Liver (tissue), 9 donors: ENCODE data around the gene SLC8A1. TPM values are rescaled to one million over a fixed set of nuclear protein-coding genes. Genes with fewer than 3 reads are reported as not detected.

Source experiments
- DNase-seq: peaks from one replicate; pipeline ENCODE4 v3.0.0-alpha.2; 2017; ENCODE audit warnings: low spot score
- H3K27ac ChIP-seq, 2 donors: one replicate each; pipeline ENCODE4 v1.7.0; 2013; ENCODE audit warnings: inconsistent platforms in 2 of 2, low read length in 2 of 2, control low read depth in 1 of 2, low read depth in 1 of 2, mild to moderate bottlenecking in 1 of 2
- H3K27me3 ChIP-seq, 4 donors: one replicate each; pipeline versions ENCODE4 v1.6.1 to v1.7.0; 2013; ENCODE audit warnings: low read length in 3 of 4, inconsistent platforms in 1 of 4, mild to moderate bottlenecking in 1 of 4, moderate library complexity in 1 of 4; ENCODE audit not compliant: control insufficient read depth in 4 of 4, insufficient read depth in 4 of 4
- H3K36me3 ChIP-seq, 4 donors: one replicate each; pipeline versions ENCODE4 v1.6.1 to v1.7.0; 2013; ENCODE audit warnings: low read length in 3 of 4, mild to moderate bottlenecking in 3 of 4, low read depth in 1 of 4, moderate library complexity in 1 of 4; ENCODE audit not compliant: control insufficient read depth in 4 of 4, insufficient read depth in 3 of 4
- H3K4me1 ChIP-seq, 4 donors: one replicate each; pipeline versions ENCODE4 v1.6.1 to v1.7.0; 2013; ENCODE audit warnings: low read length in 3 of 4, mild to moderate bottlenecking in 3 of 4, moderate library complexity in 1 of 4; ENCODE audit not compliant: control insufficient read depth in 4 of 4, insufficient read depth in 4 of 4
- H3K4me3 ChIP-seq, 3 donors: one replicate each; pipeline versions ENCODE4 v1.6.1 to v1.7.0; 2013; ENCODE audit warnings: low read length in 3 of 3, control low read depth in 1 of 3, low read depth in 1 of 3, mild to moderate bottlenecking in 1 of 3
- H3K9ac ChIP-seq, 2 donors: one replicate each; pipeline ENCODE4 v1.7.0; 2013; ENCODE audit warnings: low read length in 2 of 2, mild to moderate bottlenecking in 2 of 2, moderate library complexity in 2 of 2, control low read depth in 1 of 2, low read depth in 1 of 2
- H3K9me3 ChIP-seq, 4 donors: one replicate each; pipeline versions ENCODE4 v1.6.1 to v1.7.0; 2013; ENCODE audit warnings: low read length in 3 of 4; ENCODE audit not compliant: control insufficient read depth in 4 of 4
- EGR1 ChIP-seq, 2 donors: IDR thresholded peaks; 2 replicates each; pipeline ENCODE4 v1.6.1; 2016 to 2018; ENCODE audit warnings: antibody characterized with exemption in 2 of 2, low read depth in 2 of 2
- FOXA1 ChIP-seq: IDR thresholded peaks from 2 replicates; pipeline ENCODE4 v1.6.1; 2016; ENCODE audit warnings: antibody characterized with exemption
- FOXA2 ChIP-seq: IDR thresholded peaks from 2 replicates; pipeline ENCODE4 v1.6.1; 2016; ENCODE audit warnings: antibody characterized with exemption
- GABPA ChIP-seq, 2 donors: IDR thresholded peaks in 1 of 2; conservative IDR thresholded peaks in 1 of 2; 2 replicates each; pipeline ENCODE4 v1.6.1; 2016; ENCODE audit warnings: antibody characterized with exemption in 2 of 2, mild to moderate bottlenecking in 1 of 2, moderate library complexity in 1 of 2
- HNF4A ChIP-seq, 2 donors: conservative IDR thresholded peaks; 2 replicates each; pipeline ENCODE4 v1.6.1; 2016; ENCODE audit warnings: antibody characterized with exemption in 2 of 2, mild to moderate bottlenecking in 2 of 2
- HNF4G ChIP-seq: IDR thresholded peaks from 2 replicates; pipeline ENCODE4 v1.6.1; 2016; ENCODE audit warnings: antibody characterized with exemption
- JUND ChIP-seq, 2 donors: IDR thresholded peaks; 2 replicates each; pipeline ENCODE4 v1.6.1; 2016; ENCODE audit warnings: antibody characterized with exemption in 2 of 2
- NR2F2 ChIP-seq: IDR thresholded peaks from 2 replicates; pipeline ENCODE4 v1.6.1; 2016; ENCODE audit warnings: antibody characterized with exemption
- RAD21 ChIP-seq, 2 donors: IDR thresholded peaks; 2 replicates each; pipeline ENCODE4 v1.6.1; 2016; ENCODE audit warnings: antibody characterized with exemption in 2 of 2, mild to moderate bottlenecking in 2 of 2
- RXRA ChIP-seq, 2 donors: IDR thresholded peaks; 2 replicates each; pipeline ENCODE4 v1.6.1; 2017 to 2018; ENCODE audit warnings: antibody characterized with exemption in 2 of 2, mild to moderate bottlenecking in 1 of 2
- SP1 ChIP-seq: IDR thresholded peaks from 2 replicates; pipeline ENCODE4 v1.6.1; 2018; ENCODE audit warnings: antibody characterized with exemption, mild to moderate bottlenecking
- TAF1 ChIP-seq: conservative IDR thresholded peaks from 2 replicates; pipeline ENCODE4 v1.6.1; 2016; ENCODE audit warnings: antibody characterized with exemption, mild to moderate bottlenecking
- YY1 ChIP-seq: IDR thresholded peaks from 2 replicates; pipeline ENCODE4 v1.6.1; 2016; ENCODE audit warnings: antibody characterized with exemption, mild to moderate bottlenecking
- WGBS: extraction: QIAGEN DNeasy Blood & Tissue Kit; methylation state at CpG from one replicate; pipeline ENCODE4 v1.1.7; 2013; 5-methylcytosine and 5-hydroxymethylcytosine counted together
- polyA plus RNA-seq, 2 donors: library from polyadenylated mRNA; stranded (reverse) in 1 of 2; unstranded in 1 of 2; fragments of 200-250 nt in 1 of 2; fragments of >200 nt in 1 of 2; fragmentation: Nextera tagmentation in 1 of 2; extraction: Ambion mirVana in 1 of 2; gene quantifications; one replicate each; pipeline versions ENCODE4 v1.2.1 to v1.2.3, GENCODE V29; 2013 to 2015
- total RNA-seq, 2 donors: library from RNA; depleted of rRNA; stranded (reverse); fragments of >200 nt; gene quantifications; one replicate each; pipeline ENCODE4 v1.2.3, GENCODE V29; 2014
- TF ChIP-seq, protein P1 (sequence below): fragments of 150-350 bp; IDR thresholded peaks from 2 replicates; pipeline ENCODE4 v1.5.1; 2017; ENCODE audit warnings: improper control_type of control experiment, low read depth, low read length; ENCODE audit not compliant: missing input control
- TF ChIP-seq, protein P2 (sequence below): IDR thresholded peaks from 2 replicates; pipeline ENCODE4 v1.6.1; 2016; ENCODE audit warnings: antibody characterized with exemption
- TF ChIP-seq, protein P3 (sequence below): IDR thresholded peaks from 2 replicates; pipeline ENCODE4 v1.6.1; 2016; ENCODE audit warnings: antibody characterized with exemption
- TF ChIP-seq, protein P4 (sequence below): IDR thresholded peaks from 2 replicates; pipeline ENCODE4 v1.6.1; 2016; ENCODE audit warnings: antibody characterized with exemption, mild to moderate bottlenecking
- TF ChIP-seq, protein P5 (sequence below): IDR thresholded peaks from 2 replicates; pipeline ENCODE4 v1.6.1; 2016; ENCODE audit warnings: antibody characterized with exemption
- donor health status: healthy.
- donor health status: healthy.
- donor health status: healthy.
- donor health status: healthy.
- donor health status: healthy.

SLC8A1 gene
- total and polyA plus RNA-seq, 4 donors: 1.2 to 18.5 (median 8.2) TPM

DNA sequence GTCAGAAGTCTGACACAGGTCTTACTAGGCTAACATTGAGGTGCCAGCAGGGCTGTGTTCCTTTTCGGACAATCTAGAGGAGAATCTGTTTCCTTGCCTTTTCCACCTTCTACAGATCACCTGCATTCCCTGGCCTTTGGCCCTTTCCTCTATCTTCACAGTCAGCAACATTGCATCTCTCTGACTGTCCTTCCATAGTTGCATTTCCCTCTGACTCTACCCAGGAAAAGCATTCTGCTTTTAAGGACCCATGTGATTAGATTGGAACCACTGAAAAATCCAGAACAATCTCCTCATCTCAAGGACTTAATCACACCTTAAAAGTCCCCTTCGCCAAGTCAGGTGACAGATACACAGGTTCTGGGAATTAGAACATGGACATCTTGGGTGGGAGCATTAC, 181.5 kb downstream of the SLC8A1 start:
- H3K27ac ChIP-seq: no peak overlapping the region
- H3K4me1 ChIP-seq: no peaks in the 10 kb centered on the region
- H3K9ac ChIP-seq: no peak overlapping the region
- 74% methylated on average over 2 of the region's 2 CpGs for WGBS
- DNase-seq: no peak
- no peak overlapping the region for H3K4me3 ChIP-seq
- no peaks in the 10 kb centered on the region for H3K9me3 ChIP-seq
- H3K36me3 ChIP-seq: no peaks in the 10 kb centered on the region
- H3K27me3 ChIP-seq: no peaks in the 10 kb centered on the region
- TF ChIP-seq YY1: no peak
- no peak for TF ChIP-seq RAD21 (IDR thresholded peaks at IDR 0.05)
- TF ChIP-seq EGR1 (IDR thresholded peaks at IDR 0.05; ENCODE audit: low read depth in 2 of 2): no peak
- TF ChIP-seq HNF4A (conservative IDR thresholded peaks at IDR 0.05): no peak
- no peak for TF ChIP-seq RXRA (IDR thresholded peaks at IDR 0.05)
- TF ChIP-seq, protein P1, sequence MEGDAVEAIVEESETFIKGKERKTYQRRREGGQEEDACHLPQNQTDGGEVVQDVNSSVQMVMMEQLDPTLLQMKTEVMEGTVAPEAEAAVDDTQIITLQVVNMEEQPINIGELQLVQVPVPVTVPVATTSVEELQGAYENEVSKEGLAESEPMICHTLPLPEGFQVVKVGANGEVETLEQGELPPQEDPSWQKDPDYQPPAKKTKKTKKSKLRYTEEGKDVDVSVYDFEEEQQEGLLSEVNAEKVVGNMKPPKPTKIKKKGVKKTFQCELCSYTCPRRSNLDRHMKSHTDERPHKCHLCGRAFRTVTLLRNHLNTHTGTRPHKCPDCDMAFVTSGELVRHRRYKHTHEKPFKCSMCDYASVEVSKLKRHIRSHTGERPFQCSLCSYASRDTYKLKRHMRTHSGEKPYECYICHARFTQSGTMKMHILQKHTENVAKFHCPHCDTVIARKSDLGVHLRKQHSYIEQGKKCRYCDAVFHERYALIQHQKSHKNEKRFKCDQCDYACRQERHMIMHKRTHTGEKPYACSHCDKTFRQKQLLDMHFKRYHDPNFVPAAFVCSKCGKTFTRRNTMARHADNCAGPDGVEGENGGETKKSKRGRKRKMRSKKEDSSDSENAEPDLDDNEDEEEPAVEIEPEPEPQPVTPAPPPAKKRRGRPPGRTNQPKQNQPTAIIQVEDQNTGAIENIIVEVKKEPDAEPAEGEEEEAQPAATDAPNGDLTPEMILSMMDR: no peak
- TF ChIP-seq, protein P2, sequence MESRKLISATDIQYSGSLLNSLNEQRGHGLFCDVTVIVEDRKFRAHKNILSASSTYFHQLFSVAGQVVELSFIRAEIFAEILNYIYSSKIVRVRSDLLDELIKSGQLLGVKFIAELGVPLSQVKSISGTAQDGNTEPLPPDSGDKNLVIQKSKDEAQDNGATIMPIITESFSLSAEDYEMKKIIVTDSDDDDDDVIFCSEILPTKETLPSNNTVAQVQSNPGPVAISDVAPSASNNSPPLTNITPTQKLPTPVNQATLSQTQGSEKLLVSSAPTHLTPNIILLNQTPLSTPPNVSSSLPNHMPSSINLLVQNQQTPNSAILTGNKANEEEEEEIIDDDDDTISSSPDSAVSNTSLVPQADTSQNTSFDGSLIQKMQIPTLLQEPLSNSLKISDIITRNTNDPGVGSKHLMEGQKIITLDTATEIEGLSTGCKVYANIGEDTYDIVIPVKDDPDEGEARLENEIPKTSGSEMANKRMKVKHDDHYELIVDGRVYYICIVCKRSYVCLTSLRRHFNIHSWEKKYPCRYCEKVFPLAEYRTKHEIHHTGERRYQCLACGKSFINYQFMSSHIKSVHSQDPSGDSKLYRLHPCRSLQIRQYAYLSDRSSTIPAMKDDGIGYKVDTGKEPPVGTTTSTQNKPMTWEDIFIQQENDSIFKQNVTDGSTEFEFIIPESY: no peak
- TF ChIP-seq SP1: no peak
- TF ChIP-seq FOXA2: no peak
- TF ChIP-seq JUND (IDR thresholded peaks at IDR 0.05): no peak
- TF ChIP-seq, protein P3, sequence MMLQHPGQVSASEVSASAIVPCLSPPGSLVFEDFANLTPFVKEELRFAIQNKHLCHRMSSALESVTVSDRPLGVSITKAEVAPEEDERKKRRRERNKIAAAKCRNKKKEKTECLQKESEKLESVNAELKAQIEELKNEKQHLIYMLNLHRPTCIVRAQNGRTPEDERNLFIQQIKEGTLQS: no peak
- TF ChIP-seq, protein P4, sequence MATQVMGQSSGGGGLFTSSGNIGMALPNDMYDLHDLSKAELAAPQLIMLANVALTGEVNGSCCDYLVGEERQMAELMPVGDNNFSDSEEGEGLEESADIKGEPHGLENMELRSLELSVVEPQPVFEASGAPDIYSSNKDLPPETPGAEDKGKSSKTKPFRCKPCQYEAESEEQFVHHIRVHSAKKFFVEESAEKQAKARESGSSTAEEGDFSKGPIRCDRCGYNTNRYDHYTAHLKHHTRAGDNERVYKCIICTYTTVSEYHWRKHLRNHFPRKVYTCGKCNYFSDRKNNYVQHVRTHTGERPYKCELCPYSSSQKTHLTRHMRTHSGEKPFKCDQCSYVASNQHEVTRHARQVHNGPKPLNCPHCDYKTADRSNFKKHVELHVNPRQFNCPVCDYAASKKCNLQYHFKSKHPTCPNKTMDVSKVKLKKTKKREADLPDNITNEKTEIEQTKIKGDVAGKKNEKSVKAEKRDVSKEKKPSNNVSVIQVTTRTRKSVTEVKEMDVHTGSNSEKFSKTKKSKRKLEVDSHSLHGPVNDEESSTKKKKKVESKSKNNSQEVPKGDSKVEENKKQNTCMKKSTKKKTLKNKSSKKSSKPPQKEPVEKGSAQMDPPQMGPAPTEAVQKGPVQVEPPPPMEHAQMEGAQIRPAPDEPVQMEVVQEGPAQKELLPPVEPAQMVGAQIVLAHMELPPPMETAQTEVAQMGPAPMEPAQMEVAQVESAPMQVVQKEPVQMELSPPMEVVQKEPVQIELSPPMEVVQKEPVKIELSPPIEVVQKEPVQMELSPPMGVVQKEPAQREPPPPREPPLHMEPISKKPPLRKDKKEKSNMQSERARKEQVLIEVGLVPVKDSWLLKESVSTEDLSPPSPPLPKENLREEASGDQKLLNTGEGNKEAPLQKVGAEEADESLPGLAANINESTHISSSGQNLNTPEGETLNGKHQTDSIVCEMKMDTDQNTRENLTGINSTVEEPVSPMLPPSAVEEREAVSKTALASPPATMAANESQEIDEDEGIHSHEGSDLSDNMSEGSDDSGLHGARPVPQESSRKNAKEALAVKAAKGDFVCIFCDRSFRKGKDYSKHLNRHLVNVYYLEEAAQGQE: no peak
- TF ChIP-seq HNF4G: no peak
- no peak for TF ChIP-seq TAF1
- TF ChIP-seq GABPA (IDR thresholded peaks at IDR 0.05 in 1 of 2, conservative IDR thresholded peaks at IDR 0.05 in 1 of 2): no peak
- TF ChIP-seq FOXA1: no peak
- TF ChIP-seq, protein P5, sequence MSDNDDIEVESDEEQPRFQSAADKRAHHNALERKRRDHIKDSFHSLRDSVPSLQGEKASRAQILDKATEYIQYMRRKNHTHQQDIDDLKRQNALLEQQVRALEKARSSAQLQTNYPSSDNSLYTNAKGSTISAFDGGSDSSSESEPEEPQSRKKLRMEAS: no peak

DNA sequence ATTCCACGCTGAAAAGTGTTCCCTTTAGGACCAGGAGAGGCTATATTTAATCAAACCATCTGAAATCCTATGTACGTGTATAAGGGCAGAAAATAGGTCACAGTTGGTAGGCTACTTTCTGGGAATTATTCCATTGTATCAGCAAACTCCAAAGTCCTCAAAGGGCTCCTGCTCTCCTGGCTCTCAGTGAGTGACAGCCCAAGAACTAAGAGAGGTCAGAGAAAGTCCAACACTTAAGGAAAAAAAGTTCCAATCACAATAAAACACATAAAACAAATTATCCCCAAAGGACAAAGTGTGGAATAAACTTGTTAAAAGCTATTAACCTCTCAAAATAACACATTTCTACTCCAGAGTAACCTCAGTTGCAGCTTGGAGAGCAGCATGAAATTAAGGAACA, 183.3 kb downstream of the SLC8A1 start:
- Histone ChIP-seq H3K27me3 (no peaks in the 10 kb centered on the region), H3K27ac (no peak overlapping the region), H3K36me3 (no peaks in the 10 kb centered on the region), H3K9me3 (no peaks in the 10 kb centered on the region), H3K4me3 (no peak overlapping the region), H3K4me1 (no peaks in the 10 kb centered on the region), H3K9ac (no peak overlapping the region)
- WGBS: 62% methylated on average over 2 of the region's 2 CpGs
- no peak for DNase-seq
- TF ChIP-seq NR2F2 (no peak), RAD21 (IDR thresholded peaks at IDR 0.05) (no peak), HNF4A (conservative IDR thresholded peaks at IDR 0.05) (no peak), RXRA (IDR thresholded peaks at IDR 0.05) (no peak), HNF4G (no peak), FOXA1 (no peak), SP1 (no peak)
- TF ChIP-seq, protein P4: no peak
- TF ChIP-seq, protein P2: no peak
